ENCODE results near the gene NECTIN2. TPM values are rescaled to one million over a fixed set of nuclear protein-coding genes. Genes with fewer than 3 reads are reported as not detected.
"Not testable (repeated sequence)": the region's sequence is repeated elsewhere in the genome, so short reads cannot be mapped to it uniquely, and the experiment has no call there.

NECTIN2 gene
- total RNA-seq, 4 donors from 2014 or later: 27.6 to 47.8 (median 41.6) TPM

- WGBS, 2 donors (ENCODE audit: low coverage in 1 of 2): 52 to 63% methylated on average over 2 of the region's 8 CpGs
- H3K9me3 ChIP-seq: no peaks in the 10 kb centered on the region
- no peak overlapping the region for H3K4me3 ChIP-seq
- peak; percentile 83 for ATAC-seq
- peak overlapping the region in 3 of 4 donors; percentile 1 to 39 (median 37) for H3K27ac ChIP-seq
- peaks cover 0 to 32% (median 3%) of the 10 kb centered on the region in 3 donors for H3K4me1 ChIP-seq
- H3K36me3 ChIP-seq: no peaks in the 10 kb centered on the region
- TF ChIP-seq POLR2AphosphoS5 (IDR thresholded peaks at IDR 0.05) (peak; percentile 9), EP300 (IDR thresholded peaks at IDR 0.05) (no peak), POLR2A (IDR thresholded peaks at IDR 0.05) (no peak)
- H3K27me3 ChIP-seq: peaks cover 10% of the 10 kb centered on the region
Measured at GRCh38 chr19:44925114-44925891, 79.2 kb downstream of the NECTIN2 start.

GRCh38 chr19:44926245-44927077 is 80.4 kb downstream of the NECTIN2 start:
- H3K4me3 ChIP-seq: peak overlapping the region in 1 of 2 donors; percentile 34
- not testable (repeated sequence) for H3K27me3 ChIP-seq, H3K36me3 ChIP-seq, H3K27ac ChIP-seq, H3K9me3 ChIP-seq
- 50 to 73% methylated on average over 8 to 10 of the region's 19 CpGs for WGBS, 2 donors (ENCODE audit: low coverage in 1 of 2)
- H3K4me1 ChIP-seq: peaks cover 0 to 32% (median 3%) of the 10 kb centered on the region in 3 donors
- peak; percentile 16 for ATAC-seq

- Histone ChIP-seq H3K4me3 (no peak overlapping the region), H3K36me3 (no peaks in the 10 kb centered on the region), H3K27me3 (peaks cover 10% of the 10 kb centered on the region), H3K9me3 (no peaks in the 10 kb centered on the region), H3K27ac (no peak overlapping the region), H3K4me1 (peaks cover 0 to 32% (median 3%) of the 10 kb centered on the region in 3 donors)
- no peak for ATAC-seq
- TF ChIP-seq CTCF (IDR thresholded peaks at IDR 0.05): no peak
- WGBS, 2 donors (ENCODE audit: low coverage in 1 of 2): 13 to 71% methylated on average over 1 to 3 of the region's 5 CpGs
Measured at GRCh38 chr19:44927746-44928145, 81.6 kb downstream of the NECTIN2 start.

- 78 to 85% methylated on average over 7 of the region's 7 CpGs for WGBS, 2 donors (ENCODE audit: low coverage in 1 of 2)
- H3K4me3 ChIP-seq: no peak overlapping the region
- no peak overlapping the region for H3K27ac ChIP-seq
- H3K27me3 ChIP-seq: peaks cover 5% of the 10 kb centered on the region
- H3K4me1 ChIP-seq: peaks cover 0 to 26% (median 3%) of the 10 kb centered on the region in 3 donors
- H3K36me3 ChIP-seq: no peaks in the 10 kb centered on the region
- no peaks in the 10 kb centered on the region for H3K9me3 ChIP-seq
- TF ChIP-seq CTCF (IDR thresholded peaks at IDR 0.05) (no peak), POLR2AphosphoS5 (IDR thresholded peaks at IDR 0.05) (no peak), EP300 (IDR thresholded peaks at IDR 0.05) (no peak), POLR2A (IDR thresholded peaks at IDR 0.05) (no peak)
- ATAC-seq: no peak
Measured at GRCh38 chr19:44930088-44930487, 84.0 kb downstream of the NECTIN2 start.

GRCh38 chr19:44931541-44931940 is 85.4 kb downstream of the NECTIN2 start:
- Histone ChIP-seq H3K27ac (no peak overlapping the region), H3K27me3 (peaks cover 1% of the 10 kb centered on the region), H3K9me3 (no peaks in the 10 kb centered on the region), H3K36me3 (no peaks in the 10 kb centered on the region), H3K4me3 (no peak overlapping the region), H3K4me1 (peaks cover 0 to 13% (median 3%) of the 10 kb centered on the region in 3 donors)
- TF ChIP-seq POLR2AphosphoS5 (IDR thresholded peaks at IDR 0.05) (no peak), POLR2A (IDR thresholded peaks at IDR 0.05) (no peak), CTCF (IDR thresholded peaks at IDR 0.05) (no peak), EP300 (IDR thresholded peaks at IDR 0.05) (no peak)
- WGBS, 2 donors (ENCODE audit: low coverage in 1 of 2): 82 to 89% methylated on average over 2 to 3 of the region's 4 CpGs
- ATAC-seq: no peak

Other genes starting within 250 kb of the NECTIN2 start
- gene IGSF23, start 232.7 kb upstream of the NECTIN2 start, total RNA-seq: not detected
- 10 to 100 TPM; 27.1 to 58.5 (median 33.4) TPM for gene PVR, start 202.4 kb upstream of the NECTIN2 start, total RNA-seq
- 1 to 10 TPM in 3 of 4 donors, under 1 TPM in 1; 0.82 to 5.2 (median 3.5) TPM for gene CEACAM19, start 174.8 kb upstream of the NECTIN2 start, total RNA-seq
- gene CEACAM16, start 147.1 kb upstream of the NECTIN2 start, total RNA-seq: not detected
- gene BCL3, start 97.6 kb upstream of the NECTIN2 start, total RNA-seq: 10 to 100 TPM; 13.2 to 37.7 (median 16.4) TPM
- 1 to 10 TPM in 1 of 4 donors, under 1 TPM in 1, not detected in 2; 0.93 to 1.0 TPM for gene CBLC, start 68.4 kb upstream of the NECTIN2 start, total RNA-seq
- gene BCAM, start 37.2 kb upstream of the NECTIN2 start, total RNA-seq: 10 to 100 TPM; 24.1 to 52.7 (median 36.9) TPM
- gene TOMM40, start 45.0 kb downstream of the NECTIN2 start, total RNA-seq: 10 to 100 TPM; 30.7 to 41.2 (median 33.7) TPM
- gene APOE, start 59.5 kb downstream of the NECTIN2 start, total RNA-seq: 10 to 100 TPM in 3 of 4 donors, 1 to 10 TPM in 1; 7.8 to 44.4 (median 31.7) TPM
- 1 to 10 TPM in 2 of 4 donors, not detected in 2; 2.2 to 4.8 TPM for gene APOC1, start 68.3 kb downstream of the NECTIN2 start, total RNA-seq
- gene APOC4, start 95.9 kb downstream of the NECTIN2 start, total RNA-seq: not detected
- gene APOC2, start 99.8 kb downstream of the NECTIN2 start, total RNA-seq: not detected
- gene CLPTM1, start 109.1 kb downstream of the NECTIN2 start, total RNA-seq: 10 to 100 TPM; 41.7 to 76.3 (median 43.2) TPM
- gene RELB, start 155.2 kb downstream of the NECTIN2 start, total RNA-seq: 1 to 10 TPM; 4.0 to 9.2 (median 6.0) TPM
- 10 to 100 TPM; 33.6 to 82.5 (median 54.7) TPM for gene CLASRP, start 192.7 kb downstream of the NECTIN2 start, total RNA-seq
- gene ZNF296, start 230.2 kb downstream of the NECTIN2 start, total RNA-seq: under 1 TPM in 1 of 4 donors, not detected in 3; 0.50 TPM
- gene GEMIN7, start 233.0 kb downstream of the NECTIN2 start, total RNA-seq: 10 to 100 TPM in 3 of 4 donors, 1 to 10 TPM in 1; 6.4 to 17.6 (median 14.8) TPM
- gene PPP1R37, start 246.9 kb downstream of the NECTIN2 start, total RNA-seq: 10 to 100 TPM; 22.6 to 51.4 (median 24.6) TPM